GM12801 (cell line): Measurements from ENCODE around the gene MAML3.

Experiments used
- TF ChIP-seq, protein P1 (sequence below): IDR thresholded peaks from one replicate; pipeline ENCODE4 v1.5.1; 2011; ENCODE audit warnings: control low read depth; ENCODE audit not compliant: insufficient read length; ENCODE audit errors: extremely low read depth

The MAML3 gene

DNA sequence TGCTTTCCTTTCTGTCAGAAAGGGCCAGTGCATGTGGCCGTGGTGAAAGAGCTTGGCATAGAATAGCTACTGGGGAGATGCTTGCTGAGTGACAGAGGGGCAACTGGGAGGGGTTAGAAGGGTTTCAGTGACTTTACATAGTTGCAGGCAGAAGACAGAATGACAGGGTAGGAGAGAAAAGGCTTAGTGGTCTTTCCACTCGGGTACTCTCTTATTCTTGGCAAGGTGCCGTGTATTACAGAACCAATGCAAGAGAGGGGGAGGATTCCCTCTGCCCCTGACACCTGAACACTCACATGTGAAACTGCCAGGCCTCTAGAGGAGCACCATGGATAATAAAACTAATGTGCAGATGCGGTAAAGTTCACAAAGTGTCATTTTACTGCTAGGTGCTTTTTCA, 260.2 kb downstream of the MAML3 start:
- TF ChIP-seq, protein P1, sequence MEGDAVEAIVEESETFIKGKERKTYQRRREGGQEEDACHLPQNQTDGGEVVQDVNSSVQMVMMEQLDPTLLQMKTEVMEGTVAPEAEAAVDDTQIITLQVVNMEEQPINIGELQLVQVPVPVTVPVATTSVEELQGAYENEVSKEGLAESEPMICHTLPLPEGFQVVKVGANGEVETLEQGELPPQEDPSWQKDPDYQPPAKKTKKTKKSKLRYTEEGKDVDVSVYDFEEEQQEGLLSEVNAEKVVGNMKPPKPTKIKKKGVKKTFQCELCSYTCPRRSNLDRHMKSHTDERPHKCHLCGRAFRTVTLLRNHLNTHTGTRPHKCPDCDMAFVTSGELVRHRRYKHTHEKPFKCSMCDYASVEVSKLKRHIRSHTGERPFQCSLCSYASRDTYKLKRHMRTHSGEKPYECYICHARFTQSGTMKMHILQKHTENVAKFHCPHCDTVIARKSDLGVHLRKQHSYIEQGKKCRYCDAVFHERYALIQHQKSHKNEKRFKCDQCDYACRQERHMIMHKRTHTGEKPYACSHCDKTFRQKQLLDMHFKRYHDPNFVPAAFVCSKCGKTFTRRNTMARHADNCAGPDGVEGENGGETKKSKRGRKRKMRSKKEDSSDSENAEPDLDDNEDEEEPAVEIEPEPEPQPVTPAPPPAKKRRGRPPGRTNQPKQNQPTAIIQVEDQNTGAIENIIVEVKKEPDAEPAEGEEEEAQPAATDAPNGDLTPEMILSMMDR: no peak

DNA sequence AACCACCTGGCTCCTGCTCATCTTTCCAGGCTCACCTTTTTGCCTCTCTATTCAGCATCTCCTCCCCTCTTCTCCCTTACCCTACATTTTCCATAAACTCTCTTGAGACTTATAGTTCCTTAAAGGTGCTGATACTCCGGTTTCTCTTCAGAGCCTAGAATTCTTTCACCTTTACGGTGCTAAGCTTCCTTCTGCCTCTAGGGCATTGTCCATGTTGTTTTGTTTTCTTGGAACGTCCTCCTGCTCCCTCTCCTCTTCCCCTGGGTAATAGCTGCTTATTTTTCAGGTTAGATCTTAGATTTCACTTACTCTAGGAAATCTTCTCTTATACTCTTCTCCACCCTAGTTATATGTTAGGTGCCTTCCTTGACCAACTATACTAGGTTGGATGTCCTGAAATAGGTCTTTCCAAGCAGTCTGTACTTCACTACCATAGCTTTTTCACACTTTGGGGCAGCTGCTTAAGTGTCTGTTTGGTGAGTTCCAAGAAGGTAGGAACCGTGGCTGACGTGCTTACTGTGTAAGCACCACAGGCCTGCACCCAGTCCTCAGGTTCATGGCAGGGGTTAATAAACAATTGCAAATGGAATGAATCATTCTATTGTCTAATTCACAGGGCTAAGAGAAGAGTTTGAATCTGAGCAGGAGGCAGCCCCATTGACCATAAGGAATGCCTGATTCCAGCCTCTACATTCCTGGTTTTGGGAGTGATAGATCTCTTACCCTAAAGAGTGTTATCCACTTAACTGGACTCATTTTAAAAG, 260.8 kb downstream of the MAML3 start:
- TF ChIP-seq, protein P1: no peak

DNA sequence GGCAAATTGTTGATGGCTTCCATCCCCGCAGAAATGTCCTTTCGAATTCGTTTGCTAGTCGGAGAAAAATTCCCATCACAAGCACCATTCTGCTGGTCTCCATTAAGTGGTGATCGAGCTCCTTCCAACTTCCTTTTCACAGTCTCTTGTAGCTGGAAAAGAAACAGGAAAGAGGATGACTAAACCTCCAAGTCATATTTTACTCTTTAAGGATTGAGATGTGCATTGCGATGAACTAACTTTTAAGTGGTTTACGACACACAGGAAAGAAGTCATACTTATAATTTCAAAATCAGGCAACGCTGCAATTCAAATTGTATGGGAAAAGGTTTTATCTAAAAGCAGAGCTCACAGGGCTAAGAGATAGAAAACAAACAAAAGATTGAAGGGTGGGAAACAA, 263.2 kb downstream of the MAML3 start:
- TF ChIP-seq, protein P1: no peak

DNA sequence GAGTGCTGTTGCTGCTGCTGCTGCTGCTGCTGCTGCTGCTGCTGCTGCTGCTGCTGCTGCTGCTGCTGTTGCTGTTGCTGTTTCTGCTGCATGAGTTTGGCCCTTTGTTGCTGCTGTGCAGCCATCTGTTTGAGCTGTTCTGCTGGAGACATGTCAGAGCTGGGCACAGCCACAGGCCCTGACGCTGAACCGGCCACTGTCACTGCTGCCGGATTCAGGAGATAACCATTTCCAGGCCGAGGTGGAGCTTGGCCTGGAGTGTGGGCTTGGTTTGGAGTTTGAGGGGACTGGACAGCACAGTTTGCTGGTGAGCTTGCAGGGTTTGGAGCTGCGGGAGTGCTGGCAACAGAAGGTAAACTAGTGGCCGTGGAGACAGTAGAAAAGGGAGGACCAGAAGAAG, 264.1 kb downstream of the MAML3 start:
- TF ChIP-seq, protein P1: no peak

DNA sequence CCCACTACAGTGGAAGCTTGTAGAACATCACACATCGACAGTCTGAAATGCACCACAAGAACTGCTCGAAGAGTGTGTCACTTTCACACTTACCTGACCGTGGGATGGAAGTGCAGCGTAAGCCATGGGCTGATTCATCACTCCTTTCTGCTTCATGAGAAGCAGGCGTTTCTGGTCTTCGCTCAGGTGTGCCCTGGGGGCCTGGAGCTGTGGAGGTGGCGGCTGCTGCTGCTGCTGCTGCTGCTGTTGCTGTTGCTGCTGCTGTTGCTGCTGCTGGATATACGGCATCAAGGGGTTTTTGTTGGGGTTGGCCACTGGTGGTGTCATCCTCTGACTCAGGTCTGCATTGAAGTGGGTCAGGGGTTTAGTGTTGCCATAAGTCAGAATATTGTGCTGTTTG, 264.7 kb downstream of the MAML3 start:
- TF ChIP-seq, protein P1: no peak

DNA sequence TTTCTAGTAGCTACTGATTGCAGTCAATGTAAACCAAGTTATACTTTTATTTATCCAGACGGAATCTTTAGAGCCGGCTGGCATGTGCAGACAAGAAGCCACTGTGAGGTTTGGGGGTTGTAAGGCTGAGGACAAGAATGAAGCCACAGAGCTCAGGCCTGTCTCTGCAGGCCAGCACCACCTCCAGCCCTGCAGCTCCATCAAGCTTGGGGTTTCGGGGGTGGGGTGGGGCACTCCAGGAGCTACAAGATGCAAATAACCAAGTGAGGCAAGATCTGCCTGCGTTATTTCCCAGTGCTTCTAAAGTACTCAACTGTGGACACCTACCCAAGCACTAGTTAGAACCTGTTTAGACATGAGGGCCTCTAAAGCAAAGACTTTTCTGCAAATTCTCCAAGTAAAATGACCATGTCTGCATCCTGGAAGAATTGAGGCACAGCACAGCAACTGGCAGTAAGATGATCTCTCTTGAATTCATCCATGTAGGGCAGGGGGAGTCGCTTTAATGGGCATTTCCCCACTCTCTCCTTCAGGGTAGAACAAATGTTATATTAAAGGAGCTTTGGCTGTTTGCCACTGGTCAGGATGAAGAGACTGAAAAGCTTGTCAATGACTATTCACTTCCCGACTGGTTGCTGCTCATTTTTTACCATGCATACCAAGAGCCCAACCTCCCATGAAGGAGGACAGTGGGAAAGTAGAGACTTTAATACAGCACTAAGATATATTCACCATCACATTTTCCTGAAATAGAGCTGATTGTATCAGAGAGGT, 265.8 kb downstream of the MAML3 start:
- TF ChIP-seq, protein P1: no peak

DNA sequence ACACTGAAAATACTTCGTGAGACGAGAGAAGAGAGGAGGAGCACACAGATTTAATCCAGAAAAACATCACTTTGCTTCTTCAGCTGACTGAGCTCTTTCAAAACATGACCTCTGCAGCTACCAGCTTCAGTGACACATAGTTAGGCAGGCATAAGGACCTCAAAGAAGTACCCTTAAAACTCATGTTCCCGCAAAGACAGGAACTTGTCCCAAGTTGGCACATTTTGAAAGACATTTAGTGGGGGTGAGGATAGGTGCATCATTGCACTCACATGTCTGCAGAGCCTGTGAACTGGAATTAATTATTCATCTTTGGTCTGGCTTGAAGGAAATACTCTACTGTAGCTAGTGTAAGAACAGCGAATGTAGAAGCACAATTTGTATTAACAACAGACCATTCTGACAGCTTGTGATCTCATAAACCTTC, 266.6 kb downstream of the MAML3 start:
- TF ChIP-seq, protein P1: no peak
